Endodermal cell (in vitro differentiated cells): Measurements from ENCODE around the gene ZHX3. TPM values are rescaled to one million over a fixed set of nuclear protein-coding genes. Genes with fewer than 3 reads are reported as not detected.

ENCODE experiments used
- DNase-seq: peaks from one replicate; pipeline ENCODE4 v3.0.0-alpha.2; 2017
- H3K27ac ChIP-seq: 2 replicates; pipeline ENCODE4 v1.5.1; 2013; ENCODE audit warnings: mild to moderate bottlenecking, low read depth, low read length, moderate library complexity
- H3K27me3 ChIP-seq: 2 replicates; pipeline ENCODE4 v1.6.1; 2013; ENCODE audit warnings: mild to moderate bottlenecking, low read length, moderate library complexity; ENCODE audit not compliant: insufficient read depth, control insufficient read depth, poor library complexity, severe bottlenecking
- H3K36me3 ChIP-seq: 2 replicates; pipeline ENCODE4 v1.7.0; 2013; ENCODE audit warnings: mild to moderate bottlenecking, low read length, moderate library complexity; ENCODE audit not compliant: control insufficient read depth, insufficient read depth
- H3K4me1 ChIP-seq: one replicate; pipeline ENCODE4 v1.7.0; 2013; ENCODE audit warnings: low read length; ENCODE audit not compliant: control insufficient read depth, insufficient read depth
- H3K4me3 ChIP-seq: 2 replicates; pipeline ENCODE4 v1.5.1; 2013; ENCODE audit warnings: mild to moderate bottlenecking, low read length, moderate library complexity
- H3K9ac ChIP-seq: 2 replicates; pipeline ENCODE4 v1.6.1; 2013; ENCODE audit warnings: mild to moderate bottlenecking, low read length, moderate library complexity; ENCODE audit not compliant: poor library complexity, severe bottlenecking; ENCODE audit errors: extremely low read depth
- H3K9me3 ChIP-seq: 2 replicates; pipeline ENCODE4 v1.6.1; 2013; ENCODE audit warnings: mild to moderate bottlenecking, low read length, moderate library complexity; ENCODE audit not compliant: control insufficient read depth
- H3K27ac Mint-ChIP-seq: 2 replicates; pipeline ENCODE4 v1.8.0; 2020; ENCODE audit warnings: mixed read lengths
- H3K27me3 Mint-ChIP-seq: 2 replicates; pipeline ENCODE4 v1.8.0; 2021; ENCODE audit warnings: mild to moderate bottlenecking, mixed read lengths; ENCODE audit not compliant: insufficient read depth
- H3K36me3 Mint-ChIP-seq: 2 replicates; pipeline ENCODE4 v1.8.0; 2020; ENCODE audit warnings: low read depth, mixed read lengths
- H3K4me1 Mint-ChIP-seq: 2 replicates; pipeline ENCODE4 v1.8.0; 2020; ENCODE audit warnings: mixed read lengths
- H3K4me3 Mint-ChIP-seq: 2 replicates; pipeline ENCODE4 v1.8.0; 2020; ENCODE audit warnings: mild to moderate bottlenecking, moderate library complexity, mixed read lengths
- H3K9me3 Mint-ChIP-seq: 2 replicates; pipeline ENCODE4 v1.8.0; 2020; ENCODE audit warnings: mild to moderate bottlenecking, mixed read lengths
- CTCF ChIP-seq: fragments of 200-600 bp; sonication (generic); conservative IDR thresholded peaks from 2 replicates; pipeline ENCODE4 v1.5.0; 2021; ENCODE audit warnings: antibody characterized with exemption, mild to moderate bottlenecking
- WGBS, 2 experiments: methylation state at CpG; one replicate each; pipeline versions ENCODE4 v1.1.5 to v1.1.7; 2013; ENCODE audit warnings: missing lambda C conversion rate in 2 of 2, mixed read lengths in 1 of 2; ENCODE audit not compliant: insufficient coverage in 1 of 2, insufficient read length in 1 of 2; 5-methylcytosine and 5-hydroxymethylcytosine counted together
- total RNA-seq, 2 donors: library from RNA; stranded (reverse); fragmentation: NEBNext Ultra II Directional in 1 of 2; extraction: Animal tissue kit (Norgen Biotek cat#: 25700) in 1 of 2; gene quantifications; 2 replicates in 1 of 2; 3 replicates in 1 of 2; pipeline ENCODE4 v1.2.1, GENCODE V29; 2021

ZHX3 gene
- total RNA-seq, 2 donors from 2014 or later, result 5.4 to 5.5 TPM

DNA sequence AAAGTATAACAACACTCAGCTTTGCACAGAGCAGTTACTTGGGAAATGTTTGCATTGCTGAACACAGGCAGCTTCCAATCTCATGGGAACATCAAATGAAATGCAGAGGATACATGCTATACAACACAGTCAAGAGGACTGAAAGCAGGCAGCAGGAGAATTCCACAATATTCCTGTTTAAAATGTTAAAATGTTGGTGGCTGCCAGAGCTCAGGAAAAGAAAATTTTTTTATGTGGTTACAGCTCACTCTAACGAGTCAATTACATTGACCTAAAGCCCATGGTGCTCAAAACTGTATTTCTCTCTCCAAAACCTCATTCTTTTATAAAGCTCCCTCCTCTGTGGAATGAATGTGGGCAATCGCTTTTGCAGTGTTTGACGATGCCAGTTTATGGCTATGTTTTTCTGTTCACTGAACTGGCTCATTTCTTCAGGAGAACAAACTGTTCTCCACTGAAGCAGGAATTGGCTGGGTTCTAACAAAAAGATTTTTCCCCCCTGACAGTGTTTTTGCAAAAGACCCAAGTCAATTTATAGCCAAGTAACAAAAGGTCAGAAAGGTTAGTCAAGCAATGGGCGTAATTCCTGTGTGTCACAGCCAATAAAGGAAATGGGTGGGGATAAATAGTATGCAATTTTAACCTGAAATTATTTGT, 69.0 kb downstream of the ZHX3 start:
- Mint-ChIP-seq H3K9me3 (no peaks in the 10 kb centered on the region), H3K27ac (no peak overlapping the region), H3K36me3 (no peaks in the 10 kb centered on the region), H3K4me3 (no peak overlapping the region), H3K4me1 (peaks cover 3% of the 10 kb centered on the region), H3K27me3 (peaks cover 3% of the 10 kb centered on the region)
- no peak for TF ChIP-seq CTCF
- Histone ChIP-seq H3K9ac (no peak overlapping the region), H3K27me3 (no peaks in the 10 kb centered on the region), H3K9me3 (no peaks in the 10 kb centered on the region), H3K4me3 (no peak overlapping the region), H3K4me1 (no peaks in the 10 kb centered on the region), H3K27ac (no peak overlapping the region), H3K36me3 (no peaks in the 10 kb centered on the region)
- DNase-seq, result no peak
- 88 to 100% methylated on average over 3 to 4 of the region's 4 CpGs for WGBS, 2 experiments

- TF ChIP-seq CTCF, result no peak
- peaks cover 3% of the 10 kb centered on the region for H3K27me3 Mint-ChIP-seq
- no peak for DNase-seq
- Histone ChIP-seq H3K9ac (no peak overlapping the region), H3K4me1 (no peaks in the 10 kb centered on the region), H3K27me3 (no peaks in the 10 kb centered on the region), H3K4me3 (no peak overlapping the region), H3K27ac (no peak overlapping the region), H3K9me3 (no peaks in the 10 kb centered on the region), H3K36me3 (no peaks in the 10 kb centered on the region)
- H3K36me3 Mint-ChIP-seq, result no peaks in the 10 kb centered on the region
- no peak overlapping the region for H3K27ac Mint-ChIP-seq
- H3K9me3 Mint-ChIP-seq, result no peaks in the 10 kb centered on the region
- no peak overlapping the region for H3K4me3 Mint-ChIP-seq
- 88 to 90% methylated on average over 7 of the region's 7 CpGs for WGBS, 2 experiments
- H3K4me1 Mint-ChIP-seq, result peaks cover 3% of the 10 kb centered on the region
Observed at GRCh38 chr20:41247523-41248367, 69.8 kb downstream of the ZHX3 start.

DNA sequence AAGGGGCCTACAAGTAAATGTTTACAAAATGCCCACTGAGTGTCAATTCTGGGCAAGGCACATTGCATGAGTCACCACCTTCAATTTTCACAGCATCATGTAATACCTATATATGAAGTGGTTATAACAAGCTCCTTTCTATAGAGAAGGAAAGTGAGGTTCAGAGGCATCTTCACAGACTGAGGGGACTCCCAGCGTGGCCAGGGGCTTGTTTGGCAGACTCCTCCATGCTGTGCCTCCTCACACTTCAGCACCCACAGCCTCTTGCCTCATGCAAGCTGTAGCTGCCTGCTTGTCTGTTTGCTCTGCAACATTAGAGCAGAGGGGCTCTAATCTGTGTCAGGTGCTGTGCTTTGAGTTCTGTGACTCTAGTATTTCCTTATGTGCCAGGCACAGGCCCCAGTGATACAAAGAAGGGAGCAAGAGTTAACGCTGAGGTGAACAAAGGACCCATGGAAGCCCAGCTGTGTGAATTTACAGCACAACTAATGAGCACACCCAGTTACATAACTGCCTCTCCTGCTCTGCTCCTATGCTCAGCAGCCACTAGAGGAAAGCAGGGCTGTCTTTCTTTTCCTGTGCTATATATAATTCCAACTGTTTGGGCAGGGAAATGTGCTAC, 72.3 kb downstream of the ZHX3 start:
- no peak for TF ChIP-seq CTCF
- peaks cover 3% of the 10 kb centered on the region for H3K27me3 Mint-ChIP-seq
- 35 to 55% methylated on average over 2 of the region's 2 CpGs for WGBS, 2 experiments
- Histone ChIP-seq H3K9ac (no peak overlapping the region), H3K36me3 (no peaks in the 10 kb centered on the region), H3K27me3 (no peaks in the 10 kb centered on the region), H3K4me3 (no peak overlapping the region), H3K9me3 (no peaks in the 10 kb centered on the region), H3K27ac (peak overlapping the region; percentile 25), H3K4me1 (no peaks in the 10 kb centered on the region)
- peaks cover 9% of the 10 kb centered on the region for H3K4me1 Mint-ChIP-seq
- no peak overlapping the region for H3K4me3 Mint-ChIP-seq
- no peaks in the 10 kb centered on the region for H3K9me3 Mint-ChIP-seq
- H3K36me3 Mint-ChIP-seq, result no peaks in the 10 kb centered on the region
- peak; percentile 65 for DNase-seq
- no peak overlapping the region for H3K27ac Mint-ChIP-seq
